OCI-LY7 (cell line): Measurements from ENCODE around the gene TAS2R38. TPM values are rescaled to one million over a fixed set of nuclear protein-coding genes. Genes with fewer than 3 reads are reported as not detected.

Experiments used
- BruUV-seq: library from RNA; stranded (reverse); fragments of 400-500 nt; replicated peaks from 2 replicates; lab custom pipeline; 2021; lab: Mats Ljungman, UMichigan
- CTCF ChIA-PET: fragments of 300-600 bp; sonication (Branson Sonifier 250); formaldehyde crosslinking; loops from one replicate; lab custom pipeline; 2022; ENCODE audit warnings: antibody characterized with exemption; ENCODE audit not compliant: unreplicated experiment; lab: Charles Lee
- POLR2A ChIA-PET: fragments of 300-600 bp; sonication (Branson Sonifier 250); formaldehyde crosslinking; loops from one replicate; lab custom pipeline; 2022; ENCODE audit warnings: antibody characterized with exemption; lab: Charles Lee
- DNase-seq: peaks from one replicate; pipeline ENCODE4 v3.0.0-alpha.2; 2015; ENCODE audit warnings: low spot score
- H2AFZ ChIP-seq: fragments of 200-600 bp; sonication (generic), shearing (Covaris generic); 2 replicates; pipeline ENCODE4 v1.6.1; 2014; ENCODE audit warnings: mild to moderate bottlenecking, antibody characterized with exemption, low read length, moderate library complexity
- H3K27ac ChIP-seq: fragments of 200-600 bp; sonication (generic); 2 replicates; pipeline ENCODE4 v1.5.1; 2014; ENCODE audit warnings: mixed run types, low read depth, mild to moderate bottlenecking, moderate library complexity, low read length, inconsistent platforms; ENCODE audit not compliant: poor library complexity, severe bottlenecking
- H3K36me3 ChIP-seq: fragments of 200-600 bp; sonication (generic); 2 replicates; pipeline ENCODE4 v1.6.1; 2014; ENCODE audit warnings: mild to moderate bottlenecking, antibody characterized with exemption, low read length, moderate library complexity, mixed read lengths; ENCODE audit not compliant: insufficient read depth
- H3K4me1 ChIP-seq: fragments of 200-600 bp; sonication (generic); 2 replicates; pipeline ENCODE4 v1.5.1; 2014; ENCODE audit warnings: mild to moderate bottlenecking, low read length; ENCODE audit not compliant: insufficient read depth, poor library complexity, severe bottlenecking
- H3K4me2 ChIP-seq: fragments of 200-600 bp; sonication (generic); 2 replicates; pipeline ENCODE4 v1.6.1; 2014; ENCODE audit warnings: mild to moderate bottlenecking, low read length
- H3K4me3 ChIP-seq: fragments of 200-600 bp; sonication (generic); 2 replicates; pipeline ENCODE4 v1.5.1; 2014; ENCODE audit warnings: mild to moderate bottlenecking, low read depth, low read length; ENCODE audit not compliant: poor library complexity, severe bottlenecking
- H3K79me2 ChIP-seq: fragments of 200-600 bp; sonication (generic); 2 replicates; pipeline ENCODE4 v1.6.1; 2016; ENCODE audit warnings: low read depth, mild to moderate bottlenecking, low read length, moderate library complexity, mixed read lengths; ENCODE audit not compliant: insufficient read depth
- H3K9me2 ChIP-seq: fragments of 200-600 bp; sonication (generic); 2 replicates; pipeline ENCODE4 v1.6.1; 2016; ENCODE audit warnings: mild to moderate bottlenecking, low read length, mixed read lengths; ENCODE audit not compliant: insufficient read depth
- H3K9me3 ChIP-seq: fragments of 200-600 bp; sonication (generic); 2 replicates; pipeline ENCODE4 v1.6.1; 2014; ENCODE audit warnings: mild to moderate bottlenecking, mixed run types, low read length, mixed read lengths
- H4K20me1 ChIP-seq: fragments of 200-600 bp; sonication (generic); 2 replicates; pipeline ENCODE4 v1.6.1; 2014; ENCODE audit warnings: mild to moderate bottlenecking, antibody characterized with exemption, low read length, moderate library complexity, mixed read lengths; ENCODE audit not compliant: insufficient read depth
- CTCF ChIP-seq: fragments of 200-600 bp; sonication (generic); conservative IDR thresholded peaks from 2 replicates; pipeline ENCODE4 v1.5.1; 2014; ENCODE audit warnings: mild to moderate bottlenecking, antibody characterized with exemption, low read length, moderate library complexity, mixed read lengths
- EZH2phosphoT487 ChIP-seq: fragments of 200-600 bp; sonication (generic); IDR thresholded peaks from 2 replicates; pipeline ENCODE4 v1.6.1; 2018; ENCODE audit warnings: low read depth, borderline replicate concordance, mild to moderate bottlenecking, mixed run types, antibody characterized with exemption, low read length, moderate library complexity, mixed read lengths
- intact Hi-C: fragments of 100-400 bp; cut with micrococcal nuclease; formaldehyde crosslinking; loops from one replicate; pipeline ENCODE4 v1.10.0; 2022; ENCODE audit not compliant: unreplicated experiment
- total RNA-seq, 2 experiments: library from RNA; depleted of rRNA in 1 of 2; stranded (reverse); fragments of >200 nt in 1 of 2; shearing (Covaris generic) in 1 of 2; gene quantifications; 2 replicates each; pipeline ENCODE4 v1.2.3, GENCODE V29; 2014 to 2022

Gene TAS2R38
- total RNA-seq, 2 experiments from 2014 or later, result not detected

GRCh38 chr7:141975806-141976523 is 2.4 kb upstream of the TAS2R38 start:
- peak overlapping the region; percentile 92 for H2AFZ ChIP-seq
- ChIA-PET POLR2A (interaction anchor here (0.6 to 0.7 kb wide), 2 partner anchors 11 to 958 kb away, joined by 3 to 5 read pairs; no protein-coding TSS in a partner anchor), CTCF (interaction anchor here (0.5 to 1.8 kb wide), 3 partner anchors 10 to 328 kb away, joined by 3 to 7 read pairs (median 4); no protein-coding TSS in a partner anchor)
- H3K4me3 ChIP-seq, result peak overlapping the region; percentile 54
- no peaks in the 10 kb centered on the region for H3K36me3 ChIP-seq
- peak overlapping the region; percentile 58 for H3K4me2 ChIP-seq
- BruUV-seq, result no TSS peak
- no peak for TF ChIP-seq EZH2phosphoT487
- TF ChIP-seq CTCF, result peak; percentile 99
- no peaks in the 10 kb centered on the region for H3K9me2 ChIP-seq
- DNase-seq, result peak; percentile 71
- peaks cover 17% of the 10 kb centered on the region for H3K4me1 ChIP-seq
- H4K20me1 ChIP-seq, result no peaks in the 10 kb centered on the region
- no peaks in the 10 kb centered on the region for H3K79me2 ChIP-seq
- peak overlapping the region; percentile 62 for H3K27ac ChIP-seq
- intact Hi-C loops, result loop anchor here (1.0 to 5.0 kb wide), 3 partner anchors 56 to 326 kb away; no protein-coding TSS in a partner anchor
- no peaks in the 10 kb centered on the region for H3K9me3 ChIP-seq

- ChIA-PET CTCF (interaction anchor here (1.8 kb wide), 1 partner anchor 330 kb away, joined by 7 read pairs; no protein-coding TSS in a partner anchor), POLR2A (interaction anchor here (0.6 kb wide), 1 partner anchor 245 kb away, joined by 4 read pairs; no protein-coding TSS in a partner anchor)
- H3K79me2 ChIP-seq, result no peaks in the 10 kb centered on the region
- no peaks in the 10 kb centered on the region for H4K20me1 ChIP-seq
- peak; percentile 59 for DNase-seq
- intact Hi-C loops, result loop anchor here (5.0 kb wide), 1 partner anchor 57 kb away; no protein-coding TSS in a partner anchor
- no peaks in the 10 kb centered on the region; the same call in 1 of the 2 replicates for H3K9me2 ChIP-seq
- no peak overlapping the region for H3K27ac ChIP-seq
- no peaks in the 10 kb centered on the region for H3K9me3 ChIP-seq
- H3K36me3 ChIP-seq, result no peaks in the 10 kb centered on the region
- no TSS peak for BruUV-seq
- H3K4me2 ChIP-seq, result no peak overlapping the region
- H3K4me1 ChIP-seq, result peaks cover 17% of the 10 kb centered on the region
- H2AFZ ChIP-seq, result no peak overlapping the region
- no peak for TF ChIP-seq EZH2phosphoT487
- TF ChIP-seq CTCF, result peak; percentile 81
- H3K4me3 ChIP-seq, result no peak overlapping the region
These were observed 1.3 kb upstream of the TAS2R38 start for GRCh38 chr7:141974831-141975230.
